Measurements from ENCODE around the gene THOC6. TPM values are rescaled to one million over a fixed set of nuclear protein-coding genes. Genes with fewer than 3 reads are reported as not detected.

The THOC6 gene
- polyA plus RNA-seq (2012; ENCODE audit: low read depth, missing spikeins): 15.4 TPM

- DNase-seq (ENCODE audit: insufficient read length, low spot score) (peak; percentile 91), FAIRE-seq (peak; percentile 100)
- 0 out of 2 replicates have a peak, but pooled peaks have one; percentile 32 for TF ChIP-seq POU2F2 (IDR thresholded peaks at IDR 0.05; ENCODE audit: low read depth, low read length)
- no peak; the same call in 1 of the 2 replicates for TF ChIP-seq TAF1 (IDR thresholded peaks at IDR 0.05; ENCODE audit: low read depth, low read length)
- TF ChIP-seq POLR2AphosphoS5 (IDR thresholded peaks at IDR 0.05; ENCODE audit: low read depth, low read length): peak; percentile 85
- peak; percentile 66 for TF ChIP-seq SPI1 (IDR thresholded peaks at IDR 0.05; ENCODE audit: low read depth, low read length)
- TF ChIP-seq POLR2A (IDR thresholded peaks at IDR 0.05; ENCODE audit: low read depth, low read length): peak; percentile 82
- TF ChIP-seq PAX5 (IDR thresholded peaks at IDR 0.05; ENCODE audit: insufficient read depth, low read length, severe bottlenecking): peak; percentile 37
Measured at GRCh38 chr16:3023669-3024478, at the start of gene THOC6, which contains the start of gene HCFC1R1. THOC6 (plus strand) TSS chr16:3024035; CDS start chr16:3024327, 292 bp downstream. HCFC1R1 (minus strand) TSS chr16:3023942; CDS start chr16:3023941, 1 bp downstream.

GRCh38 chr16:2974319-2975056, 49.3 kb upstream of the THOC6 start:
- FAIRE-seq: no peak
- no peak for DNase-seq (ENCODE audit: insufficient read length, low spot score)
- no peak for TF ChIP-seq TAF1 (IDR thresholded peaks at IDR 0.05; ENCODE audit: low read depth, low read length)
- TF ChIP-seq POLR2A (IDR thresholded peaks at IDR 0.05; ENCODE audit: low read depth, low read length): no peak
- TF ChIP-seq POU2F2 (IDR thresholded peaks at IDR 0.05; ENCODE audit: low read depth, low read length): no peak
- no peak; the same call in 1 of the 2 replicates for TF ChIP-seq POLR2AphosphoS5 (IDR thresholded peaks at IDR 0.05; ENCODE audit: low read depth, low read length)
- TF ChIP-seq SPI1 (IDR thresholded peaks at IDR 0.05; ENCODE audit: low read depth, low read length): no peak
- no peak for TF ChIP-seq PAX5 (IDR thresholded peaks at IDR 0.05; ENCODE audit: insufficient read depth, low read length, severe bottlenecking)

- no peak for FAIRE-seq
- TF ChIP-seq SPI1 (IDR thresholded peaks at IDR 0.05; ENCODE audit: low read depth, low read length): no peak
- TF ChIP-seq POU2F2 (IDR thresholded peaks at IDR 0.05; ENCODE audit: low read depth, low read length): no peak
- no peak for TF ChIP-seq TAF1 (IDR thresholded peaks at IDR 0.05; ENCODE audit: low read depth, low read length)
- TF ChIP-seq POLR2AphosphoS5 (IDR thresholded peaks at IDR 0.05; ENCODE audit: low read depth, low read length): no peak
- no peak for DNase-seq (ENCODE audit: insufficient read length, low spot score)
Measured at GRCh38 chr16:2975161-2975795, 48.6 kb upstream of the THOC6 start.

GRCh38 chr16:2976201-2976600, 47.6 kb upstream of the THOC6 start:
- DNase-seq (ENCODE audit: insufficient read length, low spot score): no peak
- no peak for FAIRE-seq
- TF ChIP-seq TAF1 (IDR thresholded peaks at IDR 0.05; ENCODE audit: low read depth, low read length) (no peak), PAX5 (IDR thresholded peaks at IDR 0.05; ENCODE audit: insufficient read depth, low read length, severe bottlenecking) (no peak), SPI1 (IDR thresholded peaks at IDR 0.05; ENCODE audit: low read depth, low read length) (no peak), POLR2A (IDR thresholded peaks at IDR 0.05; ENCODE audit: low read depth, low read length) (no peak), POU2F2 (IDR thresholded peaks at IDR 0.05; ENCODE audit: low read depth, low read length) (no peak), POLR2AphosphoS5 (IDR thresholded peaks at IDR 0.05; ENCODE audit: low read depth, low read length) (no peak)

- TF ChIP-seq POU2F2 (IDR thresholded peaks at IDR 0.05; ENCODE audit: low read depth, low read length) (no peak), PAX5 (IDR thresholded peaks at IDR 0.05; ENCODE audit: insufficient read depth, low read length, severe bottlenecking) (no peak), POLR2AphosphoS5 (IDR thresholded peaks at IDR 0.05; ENCODE audit: low read depth, low read length) (no peak), POLR2A (IDR thresholded peaks at IDR 0.05; ENCODE audit: low read depth, low read length) (no peak), SPI1 (IDR thresholded peaks at IDR 0.05; ENCODE audit: low read depth, low read length) (no peak), TAF1 (IDR thresholded peaks at IDR 0.05; ENCODE audit: low read depth, low read length) (no peak)
- FAIRE-seq (no peak), DNase-seq (ENCODE audit: insufficient read length, low spot score) (no peak)
Measured at GRCh38 chr16:2976673-2977072, 47.2 kb upstream of the THOC6 start.

- FAIRE-seq: no peak
- TF ChIP-seq TAF1 (IDR thresholded peaks at IDR 0.05; ENCODE audit: low read depth, low read length) (no peak), PAX5 (IDR thresholded peaks at IDR 0.05; ENCODE audit: insufficient read depth, low read length, severe bottlenecking) (no peak), POU2F2 (IDR thresholded peaks at IDR 0.05; ENCODE audit: low read depth, low read length) (no peak), POLR2A (IDR thresholded peaks at IDR 0.05; ENCODE audit: low read depth, low read length) (no peak), SPI1 (IDR thresholded peaks at IDR 0.05; ENCODE audit: low read depth, low read length) (no peak), POLR2AphosphoS5 (IDR thresholded peaks at IDR 0.05; ENCODE audit: low read depth, low read length) (no peak)
- DNase-seq (ENCODE audit: insufficient read length, low spot score): no peak
Measured at GRCh38 chr16:2977440-2977839, 46.4 kb upstream of the THOC6 start.

GRCh38 chr16:2979669-2980226, 44.1 kb upstream of the THOC6 start:
- DNase-seq (ENCODE audit: insufficient read length, low spot score) (no peak), FAIRE-seq (peak; percentile 16)
- no peak for TF ChIP-seq POU2F2 (IDR thresholded peaks at IDR 0.05; ENCODE audit: low read depth, low read length)
- TF ChIP-seq POLR2A (IDR thresholded peaks at IDR 0.05; ENCODE audit: low read depth, low read length): no peak
- no peak for TF ChIP-seq POLR2AphosphoS5 (IDR thresholded peaks at IDR 0.05; ENCODE audit: low read depth, low read length)
- TF ChIP-seq SPI1 (IDR thresholded peaks at IDR 0.05; ENCODE audit: low read depth, low read length): no peak
- no peak for TF ChIP-seq PAX5 (IDR thresholded peaks at IDR 0.05; ENCODE audit: insufficient read depth, low read length, severe bottlenecking)
- no peak for TF ChIP-seq TAF1 (IDR thresholded peaks at IDR 0.05; ENCODE audit: low read depth, low read length)

- DNase-seq (ENCODE audit: insufficient read length, low spot score): peak; percentile 100
- TF ChIP-seq TAF1 (IDR thresholded peaks at IDR 0.05; ENCODE audit: low read depth, low read length) (peak; percentile 56; the same call in 1 of the 2 replicates), POLR2A (IDR thresholded peaks at IDR 0.05; ENCODE audit: low read depth, low read length) (peak; percentile 81), POLR2AphosphoS5 (IDR thresholded peaks at IDR 0.05; ENCODE audit: low read depth, low read length) (peak; percentile 79; the same call in 1 of the 2 replicates), POU2F2 (IDR thresholded peaks at IDR 0.05; ENCODE audit: low read depth, low read length) (no peak), PAX5 (IDR thresholded peaks at IDR 0.05; ENCODE audit: insufficient read depth, low read length, severe bottlenecking) (no peak), SPI1 (IDR thresholded peaks at IDR 0.05; ENCODE audit: low read depth, low read length) (no peak)
- peak; percentile 98 for FAIRE-seq
Measured at GRCh38 chr16:2980227-2981176, 43.3 kb upstream of the THOC6 start, which contains the start of gene PKMYT1. PKMYT1 (minus strand) TSS chr16:2980446; CDS start chr16:2979657, 789 bp downstream.

Data from GM12891 (cell line).